ENCODE data around the gene SCMH1.

Gene SCMH1

DNA sequence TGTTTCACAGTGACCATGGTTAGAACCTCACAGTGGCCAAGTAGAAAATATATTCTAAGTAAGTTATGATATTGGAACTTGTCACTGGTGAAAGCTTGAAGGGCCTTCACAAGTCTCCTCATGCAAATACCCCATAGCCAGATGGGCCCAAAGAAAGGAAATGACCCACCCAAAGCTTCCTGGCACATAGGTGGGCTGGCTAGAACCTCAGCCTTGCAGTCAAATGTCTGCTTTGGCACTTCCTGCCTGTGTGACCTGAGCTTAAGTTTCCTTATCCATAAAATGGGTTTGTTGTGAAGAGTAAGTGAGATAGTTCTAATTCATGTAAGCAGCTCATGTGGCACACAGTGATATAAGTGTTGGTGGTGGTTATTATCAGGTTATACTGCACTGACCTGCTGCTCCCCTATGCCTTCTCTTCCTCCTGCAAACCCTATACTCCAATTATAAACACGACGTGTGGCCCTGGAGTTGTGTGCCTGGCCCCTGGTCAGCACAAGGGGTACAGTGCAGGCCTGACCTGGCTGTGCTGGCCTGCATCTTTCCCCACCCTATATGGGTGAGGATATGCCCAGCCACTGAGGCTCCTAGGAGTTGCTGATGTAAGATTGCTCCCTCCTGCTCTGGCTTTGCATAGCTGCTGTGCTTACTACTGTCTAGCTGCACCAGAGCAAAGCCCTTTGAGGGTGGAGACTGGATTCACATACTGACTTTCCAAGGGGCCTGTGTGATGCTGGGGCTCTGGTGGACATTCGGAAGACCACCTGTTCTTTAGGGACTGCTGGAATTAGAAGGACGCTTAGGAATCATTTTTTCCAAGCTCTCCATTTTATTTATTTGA, 215.9 kb downstream of the SCMH1 start:
- no peak for DNase-seq (ENCODE audit: low spot score)

DNA sequence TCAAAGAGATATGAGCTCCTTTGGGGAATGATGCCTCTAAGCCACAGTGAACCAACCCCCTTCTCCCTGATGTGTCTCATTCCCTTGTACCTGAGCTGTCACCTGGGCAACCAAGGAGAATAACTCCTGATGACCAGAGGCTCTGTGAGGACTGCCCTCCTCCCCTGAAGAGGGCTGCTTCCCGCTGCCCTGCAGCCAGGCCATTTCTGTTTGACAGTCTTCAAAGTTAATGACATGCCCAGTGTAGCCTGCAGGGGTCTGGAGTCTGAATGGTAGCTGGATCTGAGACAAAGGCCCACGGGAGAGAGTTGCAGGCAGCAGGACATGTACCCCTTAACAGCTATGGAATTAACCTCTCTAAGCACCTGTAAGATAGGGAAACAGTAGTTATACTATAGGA, 217.2 kb downstream of the SCMH1 start:
- no peak for DNase-seq (ENCODE audit: low spot score)

DNA sequence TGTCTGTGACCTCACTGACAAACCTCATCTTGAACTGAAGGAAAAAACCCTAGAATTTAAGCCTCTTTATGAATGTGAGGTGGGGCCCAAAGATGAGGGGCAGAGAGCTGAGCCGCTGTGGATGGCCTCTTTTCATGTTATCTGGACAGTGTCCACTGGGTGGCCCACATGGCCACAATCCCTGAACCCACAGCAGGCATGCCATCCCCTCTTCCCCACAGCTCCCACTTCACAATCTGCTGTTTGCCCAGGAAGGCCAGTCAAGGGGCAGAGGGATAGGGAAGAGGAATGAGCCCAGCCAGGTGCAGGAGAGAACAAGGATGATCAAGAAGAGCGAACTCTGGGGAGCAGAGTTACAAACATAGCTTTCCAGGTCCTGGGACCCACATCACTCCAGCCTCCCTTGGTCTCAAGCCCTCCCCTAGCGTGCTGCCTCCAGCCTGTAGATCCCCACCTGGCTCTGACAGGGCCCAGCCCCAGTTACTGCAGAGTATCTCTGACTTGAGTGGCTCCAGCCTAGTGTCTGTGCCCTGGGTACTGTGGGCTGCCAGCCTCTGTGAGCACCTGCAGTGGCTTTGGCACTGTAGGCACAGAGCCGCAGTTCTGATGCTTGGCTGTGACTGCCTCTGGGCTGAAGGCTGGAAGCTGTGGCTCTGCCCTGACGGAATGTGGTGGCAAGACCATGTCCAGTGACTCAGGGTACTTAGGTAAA, 218.7 kb downstream of the SCMH1 start:
- DNase-seq (ENCODE audit: low spot score), result peak; percentile 62

DNA sequence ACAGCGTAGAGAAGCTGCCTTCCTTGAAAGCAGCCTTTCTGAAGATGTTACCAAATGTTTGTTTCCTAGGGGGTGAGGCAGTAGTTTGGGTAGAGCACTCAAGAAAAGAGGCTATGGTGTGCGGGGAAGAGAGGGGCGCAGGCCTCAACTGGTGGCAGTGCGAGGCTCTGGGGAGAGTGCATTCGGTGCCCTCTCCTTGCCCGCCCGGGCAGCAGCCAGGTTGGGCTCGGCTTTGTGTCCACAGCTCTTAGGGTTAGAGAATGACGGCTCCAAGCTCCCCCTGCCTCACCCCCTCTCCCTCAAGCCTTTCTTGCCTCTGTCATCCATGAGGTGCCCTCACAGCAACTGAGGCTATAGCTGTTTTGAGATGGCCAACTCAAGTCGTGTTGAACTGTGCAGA, 219.7 kb downstream of the SCMH1 start:
- DNase-seq (ENCODE audit: low spot score), result no peak

DNA sequence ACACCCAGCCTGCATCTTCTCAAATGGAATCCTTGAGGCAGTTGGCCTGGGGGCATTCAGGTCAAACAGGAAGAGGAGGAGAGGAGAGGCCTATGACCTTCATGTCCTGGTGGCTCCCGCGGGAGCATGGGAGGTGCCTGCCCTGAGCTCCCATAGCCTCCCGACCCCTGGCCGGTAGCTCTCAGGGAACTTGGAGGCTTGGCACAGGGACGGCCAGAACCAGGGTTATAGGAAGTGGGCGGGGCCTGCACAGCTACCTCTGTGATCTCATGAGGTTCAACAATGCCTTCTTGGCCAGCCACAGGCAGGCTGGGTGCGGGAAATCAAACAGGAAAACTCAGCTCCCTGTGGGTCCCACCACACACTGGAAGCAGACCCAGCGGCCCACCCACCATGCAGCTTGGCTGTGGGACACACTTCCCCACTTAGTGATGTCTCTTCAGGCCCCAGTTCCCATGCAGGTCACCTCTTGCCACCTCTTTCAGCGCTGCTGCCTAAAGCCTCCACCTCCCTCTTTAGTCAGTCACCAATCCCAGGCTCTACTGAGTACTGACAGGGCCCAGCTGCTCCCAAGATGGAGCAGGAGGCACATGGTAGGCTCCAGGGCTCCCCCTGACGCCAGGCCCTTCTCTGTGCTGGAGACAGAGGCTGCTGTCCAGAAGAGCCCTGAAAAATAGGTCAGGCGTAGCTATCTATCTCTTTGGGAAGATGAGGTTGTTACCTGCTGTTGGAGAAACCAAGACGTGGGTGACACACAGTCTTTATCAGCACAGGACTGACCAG, 220.4 kb downstream of the SCMH1 start, which contains the start of gene SLFNL1:
Gene SLFNL1 (minus strand): TSS at position 200 of the 783 bp plus-strand sequence. CDS start 1,065 bp downstream, outside the sequence.
- DNase-seq (ENCODE audit: low spot score), result no peak

DNA sequence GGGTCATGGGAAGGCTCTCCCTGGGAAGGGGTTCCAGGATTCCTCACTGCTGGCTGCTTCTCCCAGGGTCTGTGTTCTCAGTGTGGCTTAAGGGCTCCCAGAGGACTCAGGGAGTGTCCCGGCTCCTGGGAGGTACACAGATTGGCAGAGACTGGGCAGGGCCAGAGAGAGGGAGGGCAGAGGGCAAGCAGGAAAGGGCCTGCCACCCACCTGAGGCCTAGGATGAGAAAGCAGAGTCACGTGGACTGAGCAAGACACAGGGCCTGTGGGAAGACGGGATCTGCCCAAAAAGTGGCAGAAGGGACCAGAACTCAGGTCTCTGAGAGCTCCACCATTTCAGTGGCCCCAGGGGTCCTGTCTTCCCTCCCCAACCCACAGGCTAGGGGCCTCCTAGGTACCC, 221.5 kb downstream of the SCMH1 start:
- no peak for DNase-seq (ENCODE audit: low spot score)

DNA sequence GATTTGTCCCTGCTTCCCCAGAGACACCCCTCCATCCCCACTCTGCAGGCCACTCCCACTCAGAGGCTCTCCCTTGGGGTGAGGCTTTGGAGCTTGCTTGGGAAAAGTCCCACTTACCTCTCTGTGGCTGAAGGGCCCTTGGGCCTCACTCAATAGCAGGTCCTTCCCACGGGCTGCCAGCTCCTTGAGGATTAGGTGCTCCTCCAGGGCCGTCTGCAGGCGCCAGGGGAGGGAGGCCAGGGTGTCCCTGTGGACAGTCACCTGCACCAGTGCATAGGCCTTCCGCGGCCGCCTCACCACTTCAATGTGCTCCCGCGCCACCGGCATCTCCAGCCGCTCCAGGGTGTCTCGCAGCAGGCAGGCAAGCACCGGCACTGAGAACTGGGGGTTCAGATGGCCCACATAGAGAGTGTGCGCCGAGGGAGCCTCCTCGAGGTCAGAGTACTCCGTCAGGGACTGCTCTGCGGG, 222.0 kb downstream of the SCMH1 start:
- no peak for DNase-seq (ENCODE audit: low spot score)

DNA sequence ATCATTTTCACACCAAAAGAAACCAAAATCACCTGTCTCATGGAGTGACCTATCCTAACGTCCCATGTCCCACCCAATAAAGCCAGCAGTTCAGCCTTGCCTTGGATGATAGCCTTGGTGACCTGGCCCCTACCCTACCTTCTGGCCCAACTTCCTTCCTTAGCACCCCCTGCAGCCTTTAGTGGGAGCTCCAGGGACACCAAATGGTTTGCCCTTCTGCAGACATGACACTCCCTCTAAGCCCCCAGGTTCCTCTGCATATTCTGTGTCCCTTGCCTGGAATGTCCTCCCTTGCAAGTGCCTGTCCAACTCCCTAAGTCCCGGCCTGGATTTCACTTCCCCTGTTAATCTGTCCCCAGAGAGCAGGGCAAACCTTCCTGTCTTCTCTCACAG, 222.8 kb downstream of the SCMH1 start:
- no peak for DNase-seq (ENCODE audit: low spot score)

DNA sequence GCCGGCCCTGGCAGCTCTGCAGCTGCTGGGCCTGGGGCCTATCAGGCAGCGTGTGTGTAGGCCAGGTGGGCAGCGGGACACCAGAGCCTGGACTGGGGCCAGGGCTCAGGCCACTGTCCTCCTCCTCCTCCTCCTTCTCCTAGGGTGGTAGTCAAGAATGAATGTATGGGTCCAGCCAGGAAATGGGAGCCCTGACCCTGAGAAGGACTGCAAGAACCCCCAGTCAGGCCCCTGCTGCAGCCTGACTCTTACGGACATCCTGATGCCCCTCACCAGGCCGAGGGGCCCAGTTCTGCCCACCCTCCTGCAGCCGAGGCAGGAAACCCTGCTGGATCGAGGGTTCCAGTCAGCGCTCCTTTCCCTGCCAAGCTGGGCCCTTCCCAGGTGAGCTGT, 224.1 kb downstream of the SCMH1 start:
- no peak for DNase-seq (ENCODE audit: low spot score)

DNA sequence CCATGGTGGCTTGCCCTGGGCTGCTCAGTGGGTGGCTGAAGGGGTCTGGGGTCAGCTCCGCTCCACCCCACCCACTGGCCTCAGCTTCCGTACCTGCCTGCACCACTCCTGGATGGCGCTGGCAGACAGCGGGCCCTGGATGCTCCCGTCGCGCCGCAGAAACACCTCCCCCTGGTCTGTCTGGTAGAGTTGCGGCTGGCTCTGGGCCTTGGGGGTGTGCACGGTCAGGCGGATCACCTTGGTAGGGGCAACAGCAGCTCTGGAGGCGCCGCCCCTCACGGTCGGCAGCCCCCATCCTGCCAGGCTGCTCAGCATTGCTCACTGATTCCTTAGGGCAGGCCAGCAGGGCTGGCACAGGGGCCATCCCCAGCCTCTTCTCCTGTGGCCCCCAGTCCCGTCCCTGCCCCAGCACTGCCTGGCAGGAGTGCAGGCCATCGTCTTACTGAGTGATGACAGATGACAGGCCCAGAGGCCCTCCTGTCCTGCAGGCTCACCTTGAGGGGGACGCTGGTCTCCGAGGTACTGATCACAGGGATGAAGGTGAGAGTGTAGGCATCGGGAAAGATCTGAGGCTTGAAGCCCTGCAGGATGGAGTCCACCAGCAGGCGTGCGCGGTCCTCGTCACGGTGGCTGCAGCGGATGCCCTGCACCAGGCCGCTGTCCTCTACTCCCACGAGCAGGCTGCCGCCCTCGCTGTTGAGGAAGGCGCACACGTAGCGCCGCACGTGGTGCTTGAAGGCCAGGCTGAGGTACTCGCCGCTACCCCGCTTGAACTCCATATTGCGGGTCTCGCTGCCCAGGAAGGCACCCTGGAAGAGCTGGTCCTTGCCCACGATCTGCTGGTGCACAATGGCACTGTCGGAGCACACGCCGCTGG, 224.7 kb downstream of the SCMH1 start:
- no peak for DNase-seq (ENCODE audit: low spot score)

DNA sequence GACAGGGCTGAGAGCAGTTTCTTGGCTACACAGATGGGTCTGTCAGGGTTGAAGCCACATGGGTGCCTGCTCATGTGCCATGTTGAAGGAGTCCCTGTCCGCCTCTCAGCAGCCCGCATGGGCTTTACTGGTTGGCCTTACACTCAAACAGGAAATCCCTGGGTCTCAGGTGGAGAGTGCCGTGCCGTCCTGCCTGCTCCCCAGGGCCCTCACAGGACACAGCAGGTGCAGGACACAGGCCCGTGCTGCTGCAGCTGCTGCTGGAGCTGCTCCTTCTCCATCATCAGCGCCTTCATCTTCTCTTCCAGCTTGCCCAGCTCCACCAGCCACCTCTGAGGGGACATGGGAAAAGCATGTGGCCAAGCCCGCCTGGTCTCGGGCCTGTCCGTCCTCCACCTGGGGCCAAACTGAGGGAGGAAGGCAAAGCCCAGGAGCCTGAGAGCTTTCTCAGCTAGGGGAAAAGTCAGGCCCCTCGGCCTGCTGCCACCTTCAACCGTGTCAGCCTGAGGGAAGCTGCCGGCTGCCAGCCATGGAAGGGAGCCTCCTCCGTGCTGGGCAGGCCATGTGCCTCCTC, 226.1 kb downstream of the SCMH1 start:
- no peak for DNase-seq (ENCODE audit: low spot score)

DNA sequence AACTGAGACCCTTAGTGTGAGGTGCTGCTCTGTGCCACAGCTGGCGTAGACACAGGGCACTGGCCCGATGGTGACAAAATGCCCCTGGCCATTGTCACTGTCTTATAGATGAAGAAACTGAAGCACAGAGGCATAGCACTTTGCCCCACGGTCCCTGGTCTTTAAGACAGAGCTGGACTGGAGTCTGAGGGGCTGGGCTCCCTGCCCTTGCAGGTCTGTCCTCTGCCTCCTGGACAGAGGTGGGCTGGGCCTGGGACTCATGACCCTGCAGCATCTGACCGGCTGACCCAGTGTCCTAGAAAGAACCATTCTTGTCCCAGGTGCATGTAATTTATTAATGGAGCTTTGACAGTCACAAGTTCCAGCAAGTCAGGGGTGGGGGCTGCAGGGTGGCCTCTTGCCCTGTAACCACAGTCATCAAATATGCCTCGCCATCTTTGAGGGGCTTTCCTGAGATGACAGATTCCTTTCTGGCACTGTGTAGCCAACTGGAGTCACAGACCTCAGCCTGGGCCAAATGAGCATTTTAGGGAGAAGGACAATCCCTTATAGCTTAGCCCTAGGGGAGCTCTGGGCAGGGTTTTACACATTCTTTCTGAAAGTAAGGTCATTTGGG, 226.7 kb downstream of the SCMH1 start:
- no peak for DNase-seq (ENCODE audit: low spot score)

DNA sequence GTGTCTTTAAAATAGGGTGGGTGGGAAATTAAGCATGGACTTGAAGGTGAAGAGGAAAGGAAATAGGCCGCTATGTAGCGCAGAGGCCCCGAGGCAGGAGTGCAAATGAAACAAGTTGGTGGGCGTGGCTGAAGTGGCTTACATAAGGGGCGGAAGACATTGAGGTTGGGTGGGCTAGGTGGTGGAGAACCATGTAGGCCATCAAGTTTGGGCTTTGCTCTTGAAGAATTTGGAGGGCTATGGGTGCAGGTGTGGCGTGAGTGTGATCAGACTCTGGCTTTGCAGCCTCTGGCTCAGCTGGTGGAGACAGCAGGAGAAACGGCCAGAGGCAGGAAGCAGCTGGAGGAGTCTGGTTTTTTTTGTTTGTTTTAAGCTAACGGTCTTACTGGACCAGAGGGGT, 227.2 kb downstream of the SCMH1 start:
- DNase-seq (ENCODE audit: low spot score), result no peak

DNA sequence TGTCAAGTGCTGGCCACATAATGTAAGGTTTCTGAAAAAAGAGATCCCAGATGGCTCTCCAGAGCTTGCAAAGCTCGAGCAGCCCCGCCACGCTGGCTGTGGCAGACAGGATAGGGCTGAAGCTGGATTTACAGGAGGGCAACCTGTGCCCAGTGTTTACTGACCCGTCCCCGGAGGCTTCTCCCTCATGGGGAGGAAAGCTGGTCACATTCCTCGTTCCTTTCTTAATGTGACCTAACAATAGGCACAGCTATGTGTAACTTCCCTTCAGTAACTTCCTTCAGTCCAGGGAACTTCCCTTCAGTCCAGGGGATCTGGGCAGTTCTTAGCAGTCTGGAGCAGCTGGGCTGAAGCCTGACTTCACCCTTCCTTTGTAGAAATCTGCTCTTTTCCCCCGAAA, 228.3 kb downstream of the SCMH1 start:
- DNase-seq (ENCODE audit: low spot score), result no peak

DNA sequence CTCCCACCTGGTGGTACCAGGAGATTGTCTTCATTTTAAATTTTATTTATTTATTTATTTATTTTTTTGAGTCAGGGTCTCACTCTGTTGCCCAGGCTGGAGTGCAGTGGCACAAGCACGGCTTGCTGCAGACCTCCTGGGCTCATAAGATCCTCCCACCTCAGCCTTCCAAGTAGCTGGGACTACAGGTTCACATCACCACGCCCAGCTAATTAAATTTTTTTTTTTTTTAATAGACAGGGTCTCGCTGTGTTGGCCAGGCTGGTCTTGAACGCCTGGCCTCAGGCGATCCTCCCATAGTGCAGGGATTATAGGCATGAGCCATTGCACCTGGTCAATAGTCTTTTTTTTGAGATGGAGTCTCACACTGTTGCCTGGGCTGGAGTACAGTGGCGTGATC, 229.1 kb downstream of the SCMH1 start:
- DNase-seq (ENCODE audit: low spot score), result no peak

DNA sequence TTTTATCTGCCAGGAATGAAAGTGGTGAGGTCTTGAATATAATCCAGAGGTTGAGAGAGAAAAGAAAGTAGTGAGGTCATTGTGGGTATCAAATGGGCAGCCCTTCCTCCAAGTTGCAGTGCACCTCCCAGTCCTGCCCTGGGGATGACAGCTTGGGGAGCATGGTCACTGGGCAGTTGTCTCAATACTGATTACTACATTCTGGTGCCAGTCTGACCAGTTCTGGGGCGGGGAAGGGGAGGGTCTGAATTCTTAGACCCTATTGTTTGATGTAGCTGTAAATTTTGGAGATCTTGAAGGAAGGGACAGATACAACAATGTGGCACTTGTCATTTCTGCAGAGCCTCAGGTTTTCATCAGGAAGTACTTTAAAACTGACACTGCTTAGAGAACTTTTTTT, 231.8 kb downstream of the SCMH1 start:
- no peak for DNase-seq (ENCODE audit: low spot score)

DNA sequence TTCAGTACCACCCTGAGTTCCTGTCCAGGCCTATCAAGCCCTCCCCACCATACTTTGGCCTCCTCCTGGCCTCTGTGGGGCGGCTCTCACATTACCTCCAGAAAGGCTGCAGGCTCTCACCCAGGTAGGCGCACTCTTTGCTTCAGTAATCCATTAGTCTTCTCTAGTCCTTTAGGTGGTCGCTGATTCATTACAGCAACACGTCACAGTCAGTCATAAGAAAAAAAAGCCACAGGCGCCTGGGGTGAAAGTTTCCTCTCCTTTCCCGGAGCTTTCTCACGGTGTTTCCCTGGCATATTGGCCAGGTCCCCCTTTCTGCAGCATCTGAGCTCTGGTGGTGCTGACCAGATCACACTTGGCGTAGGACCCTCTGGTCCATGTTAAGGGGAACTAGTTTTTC, 232.6 kb downstream of the SCMH1 start:
- DNase-seq (ENCODE audit: low spot score), result no peak

DNA sequence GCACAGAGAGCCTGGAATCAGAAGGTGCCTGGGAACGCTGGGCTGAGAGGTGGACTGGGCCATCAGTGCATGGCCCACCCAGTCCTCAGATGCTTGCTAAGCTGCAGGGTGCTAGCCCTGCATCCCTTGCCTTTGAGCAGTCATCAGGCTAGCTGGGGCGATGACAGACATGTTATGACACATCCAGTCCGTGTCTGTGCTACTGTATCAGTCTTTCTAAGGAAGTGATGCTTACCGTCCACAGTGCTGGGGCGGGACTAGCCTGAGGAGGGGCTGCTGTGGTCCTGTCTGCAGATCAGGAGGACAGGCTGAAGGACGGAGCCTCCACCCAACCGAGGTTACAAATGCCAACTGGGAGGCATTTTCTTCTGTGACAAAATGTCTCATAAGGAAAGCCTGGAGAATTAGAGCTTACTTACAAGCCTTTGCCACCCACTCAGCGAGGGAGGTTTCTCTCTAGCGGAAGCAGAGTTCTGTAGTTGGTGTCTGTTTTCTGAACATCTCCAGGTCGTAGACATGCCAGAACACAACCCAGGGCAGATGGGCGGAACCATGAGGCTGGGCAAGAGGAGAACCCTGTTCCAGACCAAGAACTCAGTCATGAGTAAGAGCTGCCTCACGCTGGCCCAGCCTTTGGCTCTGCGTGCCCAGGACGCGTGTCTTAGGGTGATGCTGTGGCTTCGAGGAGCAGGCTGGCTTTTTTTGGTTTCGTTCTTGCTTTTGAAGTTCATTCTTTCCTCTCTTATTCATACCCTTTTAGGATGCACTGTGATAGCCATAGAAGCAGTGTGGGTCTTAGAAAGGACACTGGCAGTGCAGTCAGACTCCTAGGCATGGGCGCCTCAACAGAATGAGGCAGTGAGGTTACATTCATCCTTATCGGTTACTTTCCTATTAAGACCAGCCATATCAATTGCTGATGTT, 234.9 kb downstream of the SCMH1 start:
- no peak for DNase-seq (ENCODE audit: low spot score)

DNA sequence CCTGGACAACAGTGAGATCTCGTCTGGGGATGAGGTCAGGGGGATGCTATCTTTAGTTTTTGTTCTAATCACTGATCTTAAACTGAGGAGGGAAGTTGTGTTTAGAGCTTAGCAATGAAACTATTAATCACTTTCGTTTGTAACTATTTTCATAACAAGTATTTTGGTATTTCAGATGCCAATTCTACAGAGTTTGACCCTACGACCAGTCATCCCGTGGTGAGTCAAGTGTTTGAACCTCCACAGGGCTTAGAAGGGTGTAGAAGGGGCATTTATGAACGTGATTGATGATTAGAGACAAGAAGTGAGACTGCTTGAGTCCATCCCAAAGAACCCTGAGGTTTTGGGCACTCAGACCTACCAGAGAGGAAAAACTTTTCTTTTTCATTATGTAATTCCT, 236.2 kb downstream of the SCMH1 start:
- DNase-seq (ENCODE audit: low spot score), result no peak

Data from HuH-7 (cell line).